ENCODE data around the gene SPATA19.

The SPATA19 gene

GRCh38 chr11:133832991-133833897, 12.1 kb downstream of the SPATA19 start:
- no peaks in the 10 kb centered on the region for H3K36me3 ChIP-seq
- H3K27ac ChIP-seq, result no peak overlapping the region
- H3K4me1 ChIP-seq, result peaks cover 4 to 28% (median 14%) of the 10 kb centered on the region in 10 experiments; a peak in 18 of 20 replicates
- no peak overlapping the region for H3K4me3 ChIP-seq
- H3K9ac ChIP-seq, result no peak overlapping the region
- no peak overlapping the region for H3K4me2 ChIP-seq
- no peak for TF ChIP-seq Cebpa-rat (IDR thresholded peaks at IDR 0.05)
- H3K9me3 ChIP-seq (replicated peaks in 1 of 11), result peaks cover 10 to 14% (median 13%) of the 10 kb centered on the region in 11 experiments
- peaks cover 0 to 8% (median 0%) of the 10 kb centered on the region in 11 experiments; a peak in 2 of 22 replicates for H4K20me1 ChIP-seq
- H3K27me3 ChIP-seq, result no peaks in the 10 kb centered on the region

GRCh38 chr11:133832096-133832990, 13.0 kb downstream of the SPATA19 start:
- Histone ChIP-seq H3K9ac (no peak overlapping the region), H3K27ac (no peak overlapping the region), H3K27me3 (no peaks in the 10 kb centered on the region), H3K4me3 (no peak overlapping the region), H3K36me3 (no peaks in the 10 kb centered on the region), H3K4me1 (peaks cover 4 to 29% (median 14%) of the 10 kb centered on the region in 10 experiments; a peak in 18 of 20 replicates), H3K4me2 (no peak overlapping the region), H3K9me3 (replicated peaks in 1 of 11) (peaks cover 1 to 5% (median 4%) of the 10 kb centered on the region in 11 experiments), H4K20me1 (peaks cover 0 to 8% (median 0%) of the 10 kb centered on the region in 11 experiments; a peak in 2 of 22 replicates)
- no peak for TF ChIP-seq Cebpa-rat (IDR thresholded peaks at IDR 0.05)

GRCh38 chr11:133830931-133831907, 14.1 kb downstream of the SPATA19 start:
- H3K9ac ChIP-seq, result no peak overlapping the region
- no peak for TF ChIP-seq Cebpa-rat (IDR thresholded peaks at IDR 0.05)
- H3K27ac ChIP-seq, result no peak overlapping the region
- H4K20me1 ChIP-seq, result peaks cover 0 to 8% (median 0%) of the 10 kb centered on the region in 11 experiments; a peak in 2 of 22 replicates
- H3K4me3 ChIP-seq, result no peak overlapping the region
- no peaks in the 10 kb centered on the region for H3K27me3 ChIP-seq
- H3K4me2 ChIP-seq, result no peak overlapping the region
- no peaks in the 10 kb centered on the region for H3K9me3 ChIP-seq (replicated peaks in 1 of 11)
- no peaks in the 10 kb centered on the region for H3K36me3 ChIP-seq
- H3K4me1 ChIP-seq, result peaks cover 4 to 29% (median 14%) of the 10 kb centered on the region in 10 experiments; a peak in 18 of 20 replicates

GRCh38 chr11:133829566-133829965, 15.7 kb downstream of the SPATA19 start:
- Histone ChIP-seq H3K27ac (no peak overlapping the region), H3K4me1 (peaks cover 0 to 14% (median 0%) of the 10 kb centered on the region in 10 experiments; a peak in 8 of 20 replicates), H3K4me3 (no peak overlapping the region), H4K20me1 (peaks cover 0 to 8% (median 0%) of the 10 kb centered on the region in 11 experiments; a peak in 1 of 22 replicates), H3K4me2 (no peak overlapping the region), H3K36me3 (no peaks in the 10 kb centered on the region), H3K9ac (no peak overlapping the region), H3K9me3 (replicated peaks in 1 of 11) (no peaks in the 10 kb centered on the region), H3K27me3 (no peaks in the 10 kb centered on the region)
- TF ChIP-seq Cebpa-rat (IDR thresholded peaks at IDR 0.05), result no peak

GRCh38 chr11:133828871-133829270, 16.4 kb downstream of the SPATA19 start:
- Histone ChIP-seq H3K9ac (no peak overlapping the region), H4K20me1 (peaks cover 0 to under 1% (median 0%) of the 10 kb centered on the region in 11 experiments; a peak in 1 of 22 replicates), H3K27me3 (no peaks in the 10 kb centered on the region), H3K27ac (no peak overlapping the region), H3K4me3 (no peak overlapping the region), H3K36me3 (no peaks in the 10 kb centered on the region), H3K4me1 (peaks cover 0 to 7% (median 0%) of the 10 kb centered on the region in 10 experiments; a peak in 4 of 20 replicates), H3K9me3 (replicated peaks in 1 of 11) (no peaks in the 10 kb centered on the region), H3K4me2 (no peak overlapping the region)
- no peak for TF ChIP-seq Cebpa-rat (IDR thresholded peaks at IDR 0.05)

- Histone ChIP-seq H3K36me3 (no peaks in the 10 kb centered on the region), H3K27me3 (no peaks in the 10 kb centered on the region), H4K20me1 (no peaks in the 10 kb centered on the region; a peak in 1 of 22 replicates), H3K27ac (no peak overlapping the region), H3K4me3 (no peak overlapping the region), H3K4me2 (no peak overlapping the region), H3K9ac (no peak overlapping the region), H3K4me1 (peaks cover 0 to 13% (median 0%) of the 10 kb centered on the region in 10 experiments; a peak in 3 of 20 replicates), H3K9me3 (replicated peaks in 1 of 11) (no peaks in the 10 kb centered on the region)
- TF ChIP-seq Cebpa-rat (IDR thresholded peaks at IDR 0.05), result no peak
Measured at GRCh38 chr11:133827556-133827955, 17.8 kb downstream of the SPATA19 start.

GRCh38 chr11:133826866-133827265, 18.4 kb downstream of the SPATA19 start:
- no peak overlapping the region for H3K4me3 ChIP-seq
- H3K4me1 ChIP-seq, result peaks cover 0 to 13% (median 0%) of the 10 kb centered on the region in 10 experiments; a peak in 3 of 20 replicates
- no peak overlapping the region for H3K4me2 ChIP-seq
- H3K27me3 ChIP-seq, result no peaks in the 10 kb centered on the region
- no peaks in the 10 kb centered on the region for H3K9me3 ChIP-seq (replicated peaks in 1 of 11)
- H3K9ac ChIP-seq, result no peak overlapping the region
- no peaks in the 10 kb centered on the region; a peak in 1 of 22 replicates for H4K20me1 ChIP-seq
- no peak overlapping the region for H3K27ac ChIP-seq
- no peak for TF ChIP-seq Cebpa-rat (IDR thresholded peaks at IDR 0.05)
- H3K36me3 ChIP-seq, result no peaks in the 10 kb centered on the region

- no peak for TF ChIP-seq Cebpa-rat (IDR thresholded peaks at IDR 0.05)
- Histone ChIP-seq H3K4me3 (no peak overlapping the region), H3K36me3 (no peaks in the 10 kb centered on the region), H3K4me1 (peaks cover 0 to 10% (median 0%) of the 10 kb centered on the region in 10 experiments; a peak in 3 of 20 replicates), H3K9me3 (replicated peaks in 1 of 11) (no peaks in the 10 kb centered on the region), H3K4me2 (no peak overlapping the region), H3K9ac (no peak overlapping the region), H3K27ac (no peak overlapping the region), H3K27me3 (no peaks in the 10 kb centered on the region), H4K20me1 (no peaks in the 10 kb centered on the region; a peak in 1 of 22 replicates)
Measured at GRCh38 chr11:133825666-133826065, 19.6 kb downstream of the SPATA19 start.

Measured in BLaER1 treated with 17β-estradiol and CSF1 and Interleukin-3, amounts not matched to agents 10 nM and 100 nM (cell line).